WI38 (cell line): ENCODE data around the gene SETD2.

Source experiments
- H3K4me3 ChIP-seq: 2 replicates; pipeline ENCODE4 v1.5.1; 2011; ENCODE audit warnings: low read depth, mild to moderate bottlenecking, control low read depth, low read length
- TF ChIP-seq, protein P1 (sequence below): IDR thresholded peaks from 2 replicates; pipeline ENCODE4 v1.5.1; 2012; ENCODE audit warnings: low read depth, mild to moderate bottlenecking, control low read depth, low read length

The SETD2 gene

GRCh38 chr3:47008234-47008796 lies 155.6 kb downstream of the SETD2 start:
- H3K4me3 ChIP-seq: no peak overlapping the region
- TF ChIP-seq, protein P1, sequence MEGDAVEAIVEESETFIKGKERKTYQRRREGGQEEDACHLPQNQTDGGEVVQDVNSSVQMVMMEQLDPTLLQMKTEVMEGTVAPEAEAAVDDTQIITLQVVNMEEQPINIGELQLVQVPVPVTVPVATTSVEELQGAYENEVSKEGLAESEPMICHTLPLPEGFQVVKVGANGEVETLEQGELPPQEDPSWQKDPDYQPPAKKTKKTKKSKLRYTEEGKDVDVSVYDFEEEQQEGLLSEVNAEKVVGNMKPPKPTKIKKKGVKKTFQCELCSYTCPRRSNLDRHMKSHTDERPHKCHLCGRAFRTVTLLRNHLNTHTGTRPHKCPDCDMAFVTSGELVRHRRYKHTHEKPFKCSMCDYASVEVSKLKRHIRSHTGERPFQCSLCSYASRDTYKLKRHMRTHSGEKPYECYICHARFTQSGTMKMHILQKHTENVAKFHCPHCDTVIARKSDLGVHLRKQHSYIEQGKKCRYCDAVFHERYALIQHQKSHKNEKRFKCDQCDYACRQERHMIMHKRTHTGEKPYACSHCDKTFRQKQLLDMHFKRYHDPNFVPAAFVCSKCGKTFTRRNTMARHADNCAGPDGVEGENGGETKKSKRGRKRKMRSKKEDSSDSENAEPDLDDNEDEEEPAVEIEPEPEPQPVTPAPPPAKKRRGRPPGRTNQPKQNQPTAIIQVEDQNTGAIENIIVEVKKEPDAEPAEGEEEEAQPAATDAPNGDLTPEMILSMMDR: no peak

- TF ChIP-seq, protein P1: no peak
- no peak overlapping the region for H3K4me3 ChIP-seq
Observed at GRCh38 chr3:47007482-47008233, 156.3 kb downstream of the SETD2 start.

- TF ChIP-seq, protein P1: no peak
- H3K4me3 ChIP-seq: no peak overlapping the region
Observed at GRCh38 chr3:47007001-47007400, 156.9 kb downstream of the SETD2 start.

- no peak overlapping the region for H3K4me3 ChIP-seq
- TF ChIP-seq, protein P1: no peak
Observed at GRCh38 chr3:47006145-47006651, 157.7 kb downstream of the SETD2 start.

- TF ChIP-seq, protein P1: no peak
Observed at GRCh38 chr3:47005212-47006144, 158.4 kb downstream of the SETD2 start.

DNA sequence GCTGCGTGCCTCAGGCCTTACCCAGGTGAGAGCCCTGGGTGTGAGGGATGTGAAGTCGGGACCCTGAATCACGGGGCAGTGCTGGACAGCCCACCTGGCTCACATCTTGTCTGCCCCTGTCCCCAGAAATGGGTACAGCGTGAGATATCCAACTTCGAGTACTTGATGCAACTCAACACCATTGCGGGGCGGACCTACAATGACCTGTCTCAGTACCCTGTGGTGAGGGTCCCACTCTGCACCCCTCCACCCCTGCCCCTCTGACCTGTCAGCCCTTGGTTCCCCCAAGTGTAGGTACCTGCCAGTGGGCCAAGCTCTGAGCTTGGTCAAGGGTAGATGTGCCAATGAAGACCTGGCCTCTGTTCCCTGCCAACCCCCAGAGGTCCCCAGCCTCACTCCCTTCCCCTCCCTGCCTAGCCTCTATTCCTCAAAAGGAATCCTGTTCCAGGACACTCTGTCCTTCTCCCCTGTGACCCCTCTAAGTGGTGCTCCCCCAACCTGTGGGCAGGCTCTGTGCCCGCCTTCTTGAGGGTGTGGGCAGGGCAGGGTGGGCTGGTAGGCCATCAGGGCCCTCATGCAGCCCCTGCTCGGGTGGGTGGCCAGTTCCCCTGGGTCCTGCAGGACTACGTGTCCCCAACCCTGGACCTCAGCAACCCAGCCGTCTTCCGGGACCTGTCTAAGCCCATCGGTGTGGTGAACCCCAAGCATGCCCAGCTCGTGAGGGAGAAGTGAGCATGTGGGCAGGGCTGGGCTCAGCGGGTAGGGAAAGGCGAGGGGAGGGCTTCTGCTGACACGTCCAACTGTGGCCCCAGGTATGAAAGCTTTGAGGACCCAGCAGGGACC lies 159.3 kb downstream of the SETD2 start:
- H3K4me3 ChIP-seq: no peak overlapping the region
- TF ChIP-seq, protein P1: no peak

More at GRCh38 chr3:47005212-47006144, 158.4 kb downstream of the SETD2 start:
- no peak overlapping the region for H3K4me3 ChIP-seq
